GM12878 (cell line): ENCODE data around the gene UBE2C. TPM values are rescaled to one million over a fixed set of nuclear protein-coding genes. Genes with fewer than 3 reads are reported as not detected.

Source experiments
- ATAC-seq: fragments of 200-7000 bp; cut with Tn5 transposase; 3 replicates; pipeline ENCODE4 v1.9.1; 2020; ENCODE audit warnings: mild to moderate bottlenecking, moderate library complexity
- BruUV-seq: library from RNA; stranded (reverse); fragments of 400-500 nt; replicated peaks from 2 replicates; lab custom pipeline; 2021; lab: Mats Ljungman, UMichigan
- CTCF ChIA-PET: fragments of 300-600 bp; sonication (Branson Sonifier 250); formaldehyde crosslinking; extraction: SDS; loops from one replicate; lab custom pipeline; 2021; ENCODE audit warnings: inconsistent platforms; lab: Yijun Ruan, JAX
- POLR2A ChIA-PET: fragments of 350-600 bp; formaldehyde crosslinking; extraction: SDS; loops from one replicate; lab custom pipeline; 2021; ENCODE audit warnings: inconsistent platforms; lab: Charles Lee
- RAD21 ChIA-PET: fragments of 300-600 bp; sonication (Branson Sonifier 250); formaldehyde crosslinking; loops from one replicate; lab custom pipeline; 2023; ENCODE audit warnings: antibody characterized with exemption; ENCODE audit not compliant: unreplicated experiment; lab: Charles Lee
- SMC1A ChIA-PET: fragments of 300-600 bp; sonication (Branson Sonifier 250); formaldehyde crosslinking; loops from one replicate; lab custom pipeline; 2023; ENCODE audit not compliant: unreplicated experiment, uncharacterized antibody; lab: Charles Lee
- DNase-seq: peaks from one replicate; pipeline ENCODE4 v3.0.0-alpha.2; 2011; ENCODE audit warnings: low read depth, low spot score
- FAIRE-seq: peaks from 3 replicates; lab custom pipeline; 2011; peaks lifted over from hg19 to GRCh38; lab: Jason Lieb, UNC
- H2AFZ ChIP-seq: 2 replicates; pipeline ENCODE4 v1.6.0; 2011; ENCODE audit warnings: low read depth, low read length, control low read depth; ENCODE audit not compliant: control insufficient read depth
- H3K27ac ChIP-seq: 2 replicates; pipeline ENCODE4 v1.5.1; 2011; ENCODE audit warnings: control low read depth; ENCODE audit not compliant: control insufficient read depth, insufficient read depth
- H3K27me3 ChIP-seq, 2 experiments: replicated peaks in 1 of 2; 2 replicates each; pipeline versions ENCODE4 v1.6.0 to v1.6.1; 2011; ENCODE audit warnings: low read length in 1 of 2; ENCODE audit not compliant: control insufficient read depth in 2 of 2, insufficient read depth in 2 of 2
- H3K36me3 ChIP-seq, 2 experiments: 2 replicates each; pipeline ENCODE4 v1.5.1; 2011; ENCODE audit warnings: low read length in 1 of 2; ENCODE audit not compliant: control insufficient read depth in 2 of 2, insufficient read depth in 2 of 2
- H3K4me1 ChIP-seq: 2 replicates; pipeline ENCODE4 v1.6.1; 2011; ENCODE audit warnings: mild to moderate bottlenecking, low read length, moderate library complexity, mixed read lengths; ENCODE audit not compliant: control insufficient read depth, insufficient read depth
- H3K4me2 ChIP-seq: 2 replicates; pipeline ENCODE4 v1.6.0; 2011; ENCODE audit warnings: control low read depth; ENCODE audit not compliant: control insufficient read depth, insufficient read depth
- H3K4me3 ChIP-seq: fragments of 200-600 bp; sonication (generic); 2 replicates; pipeline ENCODE4 v1.5.1; 2016
- H3K79me2 ChIP-seq: 2 replicates; pipeline ENCODE4 v1.6.0; 2011; ENCODE audit warnings: low read length; ENCODE audit not compliant: control insufficient read depth, insufficient read depth
- H3K9ac ChIP-seq: 2 replicates; pipeline ENCODE4 v1.8.0; 2011; ENCODE audit warnings: low read length, control low read depth, mixed read lengths; ENCODE audit not compliant: control insufficient read depth, insufficient read depth
- H3K9me3 ChIP-seq: replicated peaks from 3 replicates; pipeline ENCODE4 v1.5.1; 2011; ENCODE audit warnings: mild to moderate bottlenecking, low read length; ENCODE audit not compliant: control insufficient read depth, insufficient read depth
- H4K20me1 ChIP-seq: 2 replicates; pipeline ENCODE4 v1.6.0; 2011; ENCODE audit not compliant: control insufficient read depth, insufficient read depth
- BRCA1 ChIP-seq: IDR thresholded peaks from 2 replicates; pipeline ENCODE4 v1.6.1; 2011; ENCODE audit warnings: low read depth, low read length, improper control_type of control experiment
- CEBPB ChIP-seq, 2 experiments: fragments of 150-350 bp in 1 of 2; IDR thresholded peaks; 2 replicates each; pipeline ENCODE4 v1.6.1; 2012 to 2014; ENCODE audit warnings: low read depth in 2 of 2, low read length in 2 of 2, borderline replicate concordance in 1 of 2, inconsistent platforms in 1 of 2
- DPF2 ChIP-seq: fragments of 450-650 bp; IDR thresholded peaks from 2 replicates; pipeline ENCODE4 v1.6.1; 2017; ENCODE audit warnings: mild to moderate bottlenecking
- EGR1 ChIP-seq, 2 experiments: IDR thresholded peaks; 1 replicate in 1 of 2; 2 replicates in 1 of 2; pipeline ENCODE4 v1.6.1; 2011 to 2012; ENCODE audit warnings: low read depth in 2 of 2, low read length in 2 of 2, borderline replicate concordance in 1 of 2, mild to moderate bottlenecking in 1 of 2, moderate library complexity in 1 of 2
- JUND ChIP-seq: IDR thresholded peaks from 2 replicates; pipeline ENCODE4 v1.6.1; 2012; ENCODE audit warnings: low read depth, mild to moderate bottlenecking, low read length, improper control_type of control experiment, moderate library complexity
- NFYA ChIP-seq: IDR thresholded peaks from 2 replicates; pipeline ENCODE4 v1.6.1; 2011; ENCODE audit warnings: low read depth, mild to moderate bottlenecking, low read length, improper control_type of control experiment, borderline replicate concordance
- POLR2A ChIP-seq: IDR thresholded peaks from 2 replicates; pipeline ENCODE4 v1.6.1; 2011; ENCODE audit warnings: low read depth, mild to moderate bottlenecking, low read length
- POLR2AphosphoS5 ChIP-seq: IDR thresholded peaks from 2 replicates; pipeline ENCODE4 v1.6.1; 2011; ENCODE audit warnings: mild to moderate bottlenecking, low read length, inconsistent platforms
- RCOR1 ChIP-seq: conservative IDR thresholded peaks from 2 replicates; pipeline ENCODE4 v1.6.1; 2012; ENCODE audit warnings: low read depth, low read length, improper control_type of control experiment
- SMAD1 ChIP-seq: fragments of 450-650 bp; IDR thresholded peaks from 2 replicates; pipeline ENCODE4 v1.6.1; 2018; ENCODE audit warnings: mild to moderate bottlenecking, low read depth; ENCODE audit not compliant: partially characterized antibody
- SMARCA5 ChIP-seq: fragments of 450-650 bp; IDR thresholded peaks from 2 replicates; pipeline ENCODE4 v1.6.1; 2017; ENCODE audit warnings: mild to moderate bottlenecking
- TBL1XR1 ChIP-seq: IDR thresholded peaks from 2 replicates; pipeline ENCODE4 v1.6.1; 2012; ENCODE audit warnings: low read depth, low read length, improper control_type of control experiment
- WRNIP1 ChIP-seq: IDR thresholded peaks from 2 replicates; pipeline ENCODE4 v1.6.1; 2011; ENCODE audit warnings: low read depth, low read length, improper control_type of control experiment, borderline replicate concordance
- WGBS: methylation state at CpG from one replicate; pipeline ENCODE4 v1.1.6; 2016; ENCODE audit warnings: low lambda C conversion rate; ENCODE audit not compliant: insufficient replicate concordance, insufficient coverage; ENCODE audit errors: missing lambda C conversion rate; 5-methylcytosine and 5-hydroxymethylcytosine counted together
- in situ Hi-C: fragments of 300-500 bp; cut with MboI; formaldehyde crosslinking; loops from 9 replicates; pipeline ENCODE4 v1.14.3; 2018; ENCODE audit warnings: mixed read lengths
- intact Hi-C: fragments of 100-400 bp; cut with micrococcal nuclease; formaldehyde crosslinking; loops from one replicate; pipeline ENCODE4 v1.14.2; 2022; ENCODE audit not compliant: unreplicated experiment
- polyA plus RNA-seq, 11 experiments: library from polyadenylated mRNA; depleted of rRNA in 4 of 11; unstranded in 6 of 11; stranded (reverse) in 5 of 11; fragments of >200 nt; fragmentation: Nextera tagmentation in 4 of 11; fragmentation: Illumina TruSeq in 1 of 11; extraction: Ambion mirVana in 4 of 11; extraction: Trizol in 1 of 11; gene quantifications; 1 replicate in 1 of 11; 2 replicates in 10 of 11; pipeline versions ENCODE4 v1.2.1 to v1.2.3, GENCODE V29; 2011 to 2016; ENCODE audit warnings: inconsistent platforms in 2 of 11, missing spikeins in 2 of 11, low read depth in 1 of 11
- total RNA-seq, 4 experiments: library from RNA; depleted of rRNA in 3 of 4; stranded (reverse); fragments of >200 nt in 3 of 4; fragmentation: Illumina TruSeq in 1 of 4; extraction: Trizol in 1 of 4; gene quantifications; 2 replicates each; pipeline versions ENCODE4 v1.2.1 to v1.2.3, GENCODE V29; 2013 to 2021
- TF ChIP-seq, protein P1 (sequence below): IDR thresholded peaks from 2 replicates; pipeline ENCODE4 v1.6.1; 2012; ENCODE audit warnings: low read depth, low read length, improper control_type of control experiment
- TF ChIP-seq, protein P2 (sequence below): fragments of 450-650 bp; IDR thresholded peaks from 2 replicates; pipeline ENCODE4 v1.6.1; 2017; ENCODE audit warnings: low read depth, mild to moderate bottlenecking, moderate library complexity
- TF ChIP-seq, protein P3 (sequence below): fragments of 450-650 bp; IDR thresholded peaks from 2 replicates; pipeline ENCODE4 v1.6.1; 2018; ENCODE audit warnings: borderline replicate concordance, mild to moderate bottlenecking; ENCODE audit not compliant: partially characterized antibody

Gene UBE2C
- total and polyA plus RNA-seq, 10 of the 15 experiments (the other 5 are each of a cell fraction or from before 2014, with no cell fraction given), result 86.2 to 412 (median 176) TPM

DNA sequence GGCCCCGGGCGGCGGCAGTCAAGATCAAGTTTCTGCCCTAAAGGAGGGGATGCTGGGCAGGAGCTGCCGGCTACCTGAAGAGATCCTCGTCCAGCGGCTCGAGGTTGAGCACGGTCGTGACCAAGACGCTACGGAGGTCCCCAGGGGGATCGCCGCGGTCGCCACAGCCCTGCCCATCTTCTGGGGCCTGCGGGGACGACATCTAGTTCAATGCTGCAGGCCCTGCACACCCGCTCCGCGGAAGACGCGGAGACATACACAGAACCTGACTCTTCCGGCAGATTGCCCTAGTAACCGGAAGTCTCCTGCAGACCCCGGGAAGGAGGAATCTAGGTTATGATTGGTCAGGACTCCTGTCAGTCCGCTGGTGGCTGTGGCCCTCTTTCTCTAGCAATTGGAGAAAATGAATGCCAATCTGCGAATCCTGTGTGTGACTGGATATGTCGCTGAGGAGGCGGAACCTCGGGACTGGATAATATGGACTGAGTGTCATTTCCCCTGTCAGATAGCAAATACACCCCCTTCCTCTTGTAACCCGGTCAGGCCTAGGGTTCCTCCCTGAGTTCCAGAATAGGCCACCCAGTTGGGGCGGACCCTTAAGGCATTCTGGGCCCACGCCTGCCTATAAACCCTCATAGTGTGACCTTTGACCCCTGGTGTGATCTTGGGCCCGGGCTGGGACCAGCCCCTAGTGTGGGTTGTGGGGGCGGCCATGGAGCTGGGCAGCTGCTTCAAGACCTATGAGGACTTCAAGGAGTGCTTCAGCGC, 44.9 kb downstream of the UBE2C start, which contains the start of the genes ACOT8 and ZSWIM3 (continued):
- peak; percentile 99 for TF ChIP-seq NFYA
- TF ChIP-seq CEBPB (IDR thresholded peaks at IDR 0.05; ENCODE audit: borderline replicate concordance in 1 of 2, low read depth in 2 of 2, low read length in 2 of 2), result no peak
- TF ChIP-seq EGR1 (IDR thresholded peaks at IDR 0.05; ENCODE audit: borderline replicate concordance in 1 of 2, low read depth in 2 of 2, low read length in 2 of 2), result 0 out of 3 replicates have a peak, but pooled peaks of 1 of the 2 experiments have one; percentile 6

DNA sequence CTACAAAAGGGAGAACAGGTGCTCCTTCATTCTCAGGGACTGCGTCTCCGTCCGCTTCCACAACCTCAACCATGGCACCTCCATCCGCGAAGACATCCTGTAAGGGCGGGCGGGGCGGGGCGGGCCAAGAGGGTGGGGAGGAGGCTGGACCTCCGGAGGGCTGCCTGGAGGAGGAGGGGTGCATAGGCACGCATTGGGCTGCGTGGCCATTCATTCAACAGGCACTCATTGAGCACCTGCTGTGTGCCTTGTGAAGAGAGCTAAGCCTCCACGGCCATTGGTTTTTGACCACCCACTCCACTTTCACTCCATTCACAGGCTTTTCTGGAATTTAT, 45.4 kb downstream of the UBE2C start:
- Histone ChIP-seq H3K4me2 (peak overlapping the region; percentile 98), H4K20me1 (no peaks in the 10 kb centered on the region), H3K9ac (peak overlapping the region; percentile 89), H3K79me2 (peaks cover 19% of the 10 kb centered on the region), H3K27me3 (no peaks in the 10 kb centered on the region), H2AFZ (peak overlapping the region; percentile 98), H3K4me3 (peak overlapping the region; percentile 90), H3K27ac (peak overlapping the region; percentile 96), H3K9me3 (no peaks in the 10 kb centered on the region), H3K36me3 (no peaks in the 10 kb centered on the region), H3K4me1 (peaks cover 8% of the 10 kb centered on the region)
- POLR2A ChIA-PET, result interaction anchor here (1.0 to 2.3 kb wide), 7 partner anchors 16 to 113 kb away, joined by 3 to 16 read pairs (median 4); partner anchors contain the start of genes NEURL2 and PCIF1
- BruUV-seq, result no TSS peak
- ATAC-seq (peak; percentile 71), DNase-seq (peak; percentile 31), FAIRE-seq (no peak)
- WGBS, result 0% methylated on average over 13 of the region's 13 CpGs
- SMC1A ChIA-PET, result interaction anchor here (1.2 to 1.8 kb wide), 2 partner anchors 10 to 45 kb away, joined by 5 read pairs; partner anchors contain the start of gene UBE2C
- intact Hi-C loops, result loop anchor here (2.0 to 5.0 kb wide), 3 partner anchors 33 to 77 kb away; partner anchors contain the start of genes CTSA, NEURL2, PCIF1 and UBE2C
- in situ Hi-C loops, result no loop called here
- CTCF ChIA-PET, result interaction anchor here (0.6 to 2.6 kb wide), 8 partner anchors 16 to 401 kb away, joined by 3 to 11 read pairs (median 4); partner anchors contain the start of gene ZSWIM1
- RAD21 ChIA-PET, result interaction anchor here (1.4 to 1.8 kb wide), 2 partner anchors 16 to 23 kb away, joined by 5 to 6 read pairs; partner anchors contain the start of gene ZSWIM1
- no peak for TF ChIP-seq WRNIP1
- no peak for TF ChIP-seq POLR2AphosphoS5
- TF ChIP-seq, protein P1, sequence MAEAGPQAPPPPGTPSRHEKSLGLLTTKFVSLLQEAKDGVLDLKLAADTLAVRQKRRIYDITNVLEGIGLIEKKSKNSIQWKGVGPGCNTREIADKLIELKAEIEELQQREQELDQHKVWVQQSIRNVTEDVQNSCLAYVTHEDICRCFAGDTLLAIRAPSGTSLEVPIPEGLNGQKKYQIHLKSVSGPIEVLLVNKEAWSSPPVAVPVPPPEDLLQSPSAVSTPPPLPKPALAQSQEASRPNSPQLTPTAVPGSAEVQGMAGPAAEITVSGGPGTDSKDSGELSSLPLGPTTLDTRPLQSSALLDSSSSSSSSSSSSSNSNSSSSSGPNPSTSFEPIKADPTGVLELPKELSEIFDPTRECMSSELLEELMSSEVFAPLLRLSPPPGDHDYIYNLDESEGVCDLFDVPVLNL, result 0 out of 2 replicates have a peak, but pooled peaks have one; percentile 2
- TF ChIP-seq POLR2A, result peak; percentile 7; the same call in 1 of the 2 replicates
- TF ChIP-seq, protein P2, sequence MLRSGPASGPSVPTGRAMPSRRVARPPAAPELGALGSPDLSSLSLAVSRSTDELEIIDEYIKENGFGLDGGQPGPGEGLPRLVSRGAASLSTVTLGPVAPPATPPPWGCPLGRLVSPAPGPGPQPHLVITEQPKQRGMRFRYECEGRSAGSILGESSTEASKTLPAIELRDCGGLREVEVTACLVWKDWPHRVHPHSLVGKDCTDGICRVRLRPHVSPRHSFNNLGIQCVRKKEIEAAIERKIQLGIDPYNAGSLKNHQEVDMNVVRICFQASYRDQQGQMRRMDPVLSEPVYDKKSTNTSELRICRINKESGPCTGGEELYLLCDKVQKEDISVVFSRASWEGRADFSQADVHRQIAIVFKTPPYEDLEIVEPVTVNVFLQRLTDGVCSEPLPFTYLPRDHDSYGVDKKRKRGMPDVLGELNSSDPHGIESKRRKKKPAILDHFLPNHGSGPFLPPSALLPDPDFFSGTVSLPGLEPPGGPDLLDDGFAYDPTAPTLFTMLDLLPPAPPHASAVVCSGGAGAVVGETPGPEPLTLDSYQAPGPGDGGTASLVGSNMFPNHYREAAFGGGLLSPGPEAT, result peak; percentile 13; the same call in 1 of the 2 replicates
- 0 out of 2 replicates have a peak, but pooled peaks have one; percentile 0 for TF ChIP-seq JUND
- TF ChIP-seq TBL1XR1, result 0 out of 2 replicates have a peak, but pooled peaks have one; percentile 2
- TF ChIP-seq, protein P3, sequence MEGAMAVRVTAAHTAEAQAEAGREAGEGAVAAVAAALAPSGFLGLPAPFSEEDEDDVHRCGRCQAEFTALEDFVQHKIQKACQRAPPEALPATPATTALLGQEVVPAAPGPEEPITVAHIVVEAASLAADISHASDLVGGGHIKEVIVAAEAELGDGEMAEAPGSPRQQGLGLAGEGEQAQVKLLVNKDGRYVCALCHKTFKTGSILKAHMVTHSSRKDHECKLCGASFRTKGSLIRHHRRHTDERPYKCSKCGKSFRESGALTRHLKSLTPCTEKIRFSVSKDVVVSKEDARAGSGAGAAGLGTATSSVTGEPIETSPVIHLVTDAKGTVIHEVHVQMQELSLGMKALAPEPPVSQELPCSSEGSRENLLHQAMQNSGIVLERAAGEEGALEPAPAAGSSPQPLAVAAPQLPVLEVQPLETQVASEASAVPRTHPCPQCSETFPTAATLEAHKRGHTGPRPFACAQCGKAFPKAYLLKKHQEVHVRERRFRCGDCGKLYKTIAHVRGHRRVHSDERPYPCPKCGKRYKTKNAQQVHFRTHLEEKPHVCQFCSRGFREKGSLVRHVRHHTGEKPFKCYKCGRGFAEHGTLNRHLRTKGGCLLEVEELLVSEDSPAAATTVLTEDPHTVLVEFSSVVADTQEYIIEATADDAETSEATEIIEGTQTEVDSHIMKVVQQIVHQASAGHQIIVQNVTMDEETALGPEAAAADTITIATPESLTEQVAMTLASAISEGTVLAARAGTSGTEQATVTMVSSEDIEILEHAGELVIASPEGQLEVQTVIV, result no peak
- 0 out of 2 replicates have a peak, but pooled peaks have one; percentile 2 for TF ChIP-seq RCOR1
- no peak for TF ChIP-seq DPF2
- no peak for TF ChIP-seq SMAD1
- no peak for TF ChIP-seq BRCA1
- peak; percentile 88 for TF ChIP-seq SMARCA5
